Erythroblast (primary cell): ENCODE results near the gene ADGRD2.
"Not testable (repeated sequence)": the region's sequence is repeated elsewhere in the genome, so short reads cannot be mapped to it uniquely, and the experiment has no call there.

Experiments used
- DNase-seq, 2 experiments: peaks; one replicate each; lab custom pipeline; 2025; lab: John Stamatoyannopoulos, UW
- GATA1 ChIP-seq: IDR thresholded peaks from 2 replicates; pipeline ENCODE4 v1.6.1; 2011; ENCODE audit warnings: low read depth, mild to moderate bottlenecking, control low read depth, low read length, moderate library complexity
- POLR2A ChIP-seq: IDR thresholded peaks from 2 replicates; pipeline ENCODE4 v1.6.1; 2011; ENCODE audit warnings: mild to moderate bottlenecking, low read length

The ADGRD2 gene

DNA sequence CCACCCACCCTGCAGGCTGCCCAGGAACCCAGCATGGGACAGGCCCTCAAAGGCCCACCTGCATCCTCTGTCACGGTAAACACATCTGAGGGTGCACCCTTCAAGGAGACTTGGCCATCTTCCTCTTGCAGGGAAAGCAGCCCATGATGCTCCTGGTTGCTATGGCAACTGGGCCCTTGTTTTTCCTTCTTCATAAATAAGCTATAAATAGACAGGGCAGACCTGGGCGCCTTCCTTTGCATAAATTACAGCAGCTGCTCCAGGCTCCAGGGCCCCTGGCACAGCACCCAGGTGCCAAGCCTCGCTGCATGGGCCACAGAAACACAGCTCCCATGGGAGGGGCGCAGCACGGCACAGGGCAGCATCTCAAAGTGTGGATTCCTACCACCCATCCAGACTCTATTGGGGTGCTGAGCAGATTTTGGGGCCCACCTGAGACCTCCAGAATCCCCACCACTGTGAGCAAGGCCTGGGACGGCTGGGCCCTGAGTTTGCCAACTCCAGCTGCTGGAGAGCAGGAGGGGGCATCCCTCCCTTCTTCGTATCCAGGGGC lies 29.2 kb upstream of the ADGRD2 start:
- peak; percentile 7 to 20 for DNase-seq
- no peak for TF ChIP-seq POLR2A
- no peak for TF ChIP-seq GATA1

DNA sequence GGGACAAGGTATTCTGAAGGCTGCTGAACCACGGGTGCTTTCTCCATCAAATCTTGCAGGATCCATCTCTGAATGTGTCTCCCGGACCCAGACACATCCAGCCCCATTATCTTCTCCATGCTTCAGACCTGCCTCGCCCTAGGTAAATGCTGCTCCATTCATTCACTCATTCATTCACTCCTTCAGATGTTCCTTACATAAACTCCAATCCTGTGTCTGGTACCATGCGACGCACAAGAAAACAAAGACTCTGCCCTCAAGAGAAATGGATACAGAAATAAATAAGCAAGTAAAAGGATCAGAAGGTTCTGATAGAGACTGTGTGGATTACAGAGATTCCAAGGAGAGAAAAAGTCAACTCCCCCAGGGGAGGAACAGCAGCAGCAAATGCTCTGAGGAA lies 27.1 kb upstream of the ADGRD2 start:
- no peak for TF ChIP-seq POLR2A
- no peak for TF ChIP-seq GATA1
- no peak for DNase-seq

DNA sequence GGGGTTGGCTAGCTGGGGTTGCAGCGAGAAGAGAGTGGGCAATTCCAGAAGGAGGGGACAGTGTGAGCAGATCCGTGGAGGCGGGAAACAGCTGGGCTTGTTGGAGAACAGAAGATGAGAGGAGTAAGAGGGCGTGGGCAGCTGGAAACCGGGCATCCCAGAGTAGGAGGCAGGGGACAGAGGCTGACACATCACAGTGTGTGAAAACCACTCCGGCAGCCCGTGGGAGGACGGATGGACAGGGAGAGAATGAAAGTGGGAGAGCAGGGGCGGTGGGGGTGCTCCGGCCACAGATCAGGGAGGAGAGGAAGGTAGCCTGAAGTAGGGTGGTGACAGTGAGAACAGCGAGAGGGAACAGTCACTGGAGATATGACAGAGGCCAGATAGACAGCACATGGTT lies 26.7 kb upstream of the ADGRD2 start:
- DNase-seq, result no peak
- TF ChIP-seq GATA1 (no peak), POLR2A (no peak)

DNA sequence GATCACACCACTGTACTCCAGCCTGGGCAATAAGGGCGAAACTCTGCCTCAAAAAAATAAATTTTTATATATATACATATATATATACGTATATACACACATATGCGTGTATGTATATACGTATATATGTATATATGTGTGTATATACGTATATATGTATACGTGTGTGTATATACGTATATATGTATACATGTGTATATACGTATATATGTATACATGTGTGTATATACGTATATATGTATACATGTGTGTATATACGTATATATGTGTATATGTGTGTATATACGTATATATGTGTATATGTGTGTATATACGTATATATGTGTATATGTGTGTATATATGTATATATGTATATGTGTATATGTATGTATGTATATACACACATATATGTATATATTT lies 24.5 kb upstream of the ADGRD2 start:
- not testable (repeated sequence) for DNase-seq

DNA sequence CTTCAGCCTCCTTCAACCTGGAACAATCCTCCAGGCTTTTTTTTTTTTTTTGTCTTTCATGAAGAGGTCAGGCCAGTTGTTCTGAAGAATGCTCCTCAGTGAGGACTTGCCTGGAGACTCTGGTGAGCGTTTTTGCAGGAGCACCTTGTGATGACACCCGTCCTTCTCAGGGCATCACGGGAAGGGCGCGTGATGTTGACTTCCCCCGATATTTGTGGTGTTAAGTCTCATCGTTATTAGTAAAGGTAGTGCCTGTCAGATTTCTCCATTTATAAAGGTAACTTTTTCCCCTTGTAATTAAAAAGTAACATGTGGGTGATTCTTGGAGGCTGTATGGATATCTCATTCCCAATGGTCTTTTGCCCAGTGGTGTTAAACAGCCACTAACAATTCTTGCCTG lies 23.9 kb upstream of the ADGRD2 start:
- TF ChIP-seq POLR2A, result no peak
- no peak for TF ChIP-seq GATA1

DNA sequence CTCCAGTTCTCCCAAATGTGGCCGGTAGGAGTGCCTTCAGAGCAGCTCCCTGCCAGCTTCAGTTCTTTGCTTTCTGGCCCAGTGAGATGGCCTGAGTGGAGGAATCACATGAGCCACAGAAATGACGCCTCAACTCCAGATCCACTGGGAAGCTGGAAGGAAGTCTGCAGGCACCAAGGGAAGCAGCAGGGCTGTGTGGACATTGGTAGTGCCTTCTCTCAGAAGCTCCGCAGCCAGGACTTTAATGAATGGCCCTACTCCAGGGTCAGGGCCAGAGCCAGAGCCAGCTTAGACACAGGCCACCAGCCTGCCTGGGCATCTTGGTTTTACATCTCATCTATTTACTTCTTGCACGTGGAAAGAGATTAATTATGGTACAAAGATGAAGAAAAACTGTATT lies 23.0 kb upstream of the ADGRD2 start:
- no peak for DNase-seq
- TF ChIP-seq POLR2A (no peak), GATA1 (no peak)

More for the DNA sequence above, 23.9 kb upstream of the ADGRD2 start:
- no peak for DNase-seq

DNA sequence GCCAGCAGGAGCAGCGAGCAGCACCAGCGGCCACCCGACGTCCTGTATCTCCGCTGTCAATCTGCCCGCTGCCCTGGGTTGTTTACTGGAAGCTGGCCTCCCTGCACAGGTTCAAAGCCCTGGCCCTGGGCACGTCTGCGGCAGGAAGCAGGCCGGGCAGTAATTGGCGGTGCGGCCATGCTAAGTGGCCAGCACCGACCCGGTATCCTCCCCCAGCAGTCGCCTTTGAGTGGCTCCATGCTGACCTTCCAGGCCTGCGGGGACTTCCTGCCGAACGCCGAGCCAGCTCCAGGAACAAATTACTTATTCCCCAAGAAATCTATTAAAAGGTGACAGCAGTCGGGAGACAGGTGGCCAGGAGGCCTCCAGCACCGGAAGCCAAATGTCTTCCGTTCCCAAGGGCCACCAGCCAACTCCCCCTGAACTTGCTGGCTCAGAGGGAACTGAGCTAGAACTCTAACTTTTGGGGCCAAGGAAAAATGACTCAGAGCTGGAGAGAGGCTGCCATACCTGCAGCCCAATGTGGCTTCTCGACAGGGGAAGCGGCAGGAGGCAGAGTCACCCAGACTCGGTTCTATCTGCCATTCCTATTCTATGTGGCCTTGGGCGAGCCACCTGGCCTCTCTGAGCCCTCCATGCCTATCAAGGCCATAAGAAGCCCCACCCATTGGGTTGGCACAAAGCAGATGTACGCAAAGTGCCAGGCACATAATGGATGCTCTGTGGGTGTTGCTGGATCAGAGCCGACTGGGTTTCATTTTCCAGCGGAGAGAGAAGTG lies 21.3 kb upstream of the ADGRD2 start:
- DNase-seq, result no peak
- TF ChIP-seq POLR2A, result no peak
- no peak for TF ChIP-seq GATA1

DNA sequence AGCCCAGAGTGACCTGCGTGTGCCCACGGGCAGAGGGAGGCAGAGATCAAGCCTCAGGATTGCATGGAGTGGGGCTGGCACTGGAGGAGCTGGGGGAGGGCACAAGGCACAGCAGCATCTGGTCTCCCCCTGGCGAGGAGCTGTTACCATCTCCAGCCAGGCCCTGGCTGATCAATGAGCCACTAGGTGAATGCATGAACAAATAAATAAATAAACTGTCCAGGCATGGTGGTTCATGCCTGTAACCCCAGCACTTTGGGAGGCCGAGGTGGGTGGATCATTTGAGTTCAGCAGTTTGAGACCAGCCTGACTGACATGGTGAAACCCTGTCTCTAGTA lies 20.8 kb upstream of the ADGRD2 start:
- DNase-seq, result no peak
- TF ChIP-seq POLR2A (no peak), GATA1 (no peak)

DNA sequence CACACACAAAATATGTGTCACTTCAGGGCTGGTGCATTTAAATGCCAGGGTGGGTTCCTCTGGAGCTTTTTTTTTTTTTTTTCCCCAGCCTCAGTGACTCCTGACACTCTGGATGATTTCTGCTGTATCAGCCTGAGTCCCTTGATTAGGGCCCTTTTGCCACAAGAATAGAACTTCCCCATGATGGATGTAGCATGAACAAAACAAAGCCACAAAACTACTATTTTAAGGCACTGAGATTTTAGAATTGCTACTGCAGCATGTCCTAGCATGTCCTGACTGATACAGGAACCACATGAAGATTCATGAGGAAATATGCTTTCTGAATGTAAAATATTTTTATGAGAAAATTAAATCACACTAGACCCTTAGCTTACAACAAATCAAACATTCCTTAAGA lies 13.9 kb upstream of the ADGRD2 start:
- TF ChIP-seq POLR2A, result no peak
- no peak for TF ChIP-seq GATA1
- no peak for DNase-seq

DNA sequence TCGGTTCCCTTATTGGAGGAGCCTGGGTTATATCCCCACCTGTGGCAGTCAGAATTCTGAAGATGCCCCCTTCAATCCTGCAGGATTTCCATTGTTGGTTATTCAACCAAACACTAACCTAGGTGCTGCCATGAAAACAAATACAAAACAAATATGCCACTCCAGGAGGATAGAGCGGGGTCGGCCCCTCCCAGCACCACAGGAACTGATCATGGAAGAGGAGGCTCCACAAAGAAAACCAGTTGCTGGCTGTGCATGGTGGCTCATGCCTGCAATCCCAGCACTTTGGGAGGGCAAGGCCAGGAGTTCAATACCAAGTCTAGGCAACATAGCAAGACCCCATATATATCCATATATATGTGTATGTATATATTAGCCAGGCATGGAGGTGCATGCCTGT lies 13.2 kb upstream of the ADGRD2 start:
- no peak for TF ChIP-seq GATA1
- TF ChIP-seq POLR2A, result no peak
- no peak for DNase-seq

DNA sequence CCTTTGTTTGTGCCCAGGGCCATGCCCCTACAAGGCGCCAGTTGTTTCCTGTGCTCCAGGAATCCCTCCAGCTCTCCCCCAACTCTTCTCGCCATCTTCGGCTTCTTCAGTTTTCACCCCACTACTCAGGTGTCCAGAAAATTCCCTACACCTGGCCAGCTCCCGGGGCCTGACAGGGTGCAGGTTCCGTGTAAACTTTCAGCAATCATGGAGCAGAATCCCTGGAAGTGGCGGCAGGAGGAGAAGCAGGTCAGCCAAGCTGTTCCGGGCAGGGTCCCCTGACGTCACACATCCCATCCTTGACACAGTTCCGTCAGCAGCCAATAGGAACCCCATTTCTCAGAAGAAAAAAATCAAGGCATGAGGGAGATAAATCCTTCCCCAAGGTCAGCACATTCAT lies 12.2 kb upstream of the ADGRD2 start:
- DNase-seq, result no peak
- TF ChIP-seq GATA1 (no peak), POLR2A (no peak)

DNA sequence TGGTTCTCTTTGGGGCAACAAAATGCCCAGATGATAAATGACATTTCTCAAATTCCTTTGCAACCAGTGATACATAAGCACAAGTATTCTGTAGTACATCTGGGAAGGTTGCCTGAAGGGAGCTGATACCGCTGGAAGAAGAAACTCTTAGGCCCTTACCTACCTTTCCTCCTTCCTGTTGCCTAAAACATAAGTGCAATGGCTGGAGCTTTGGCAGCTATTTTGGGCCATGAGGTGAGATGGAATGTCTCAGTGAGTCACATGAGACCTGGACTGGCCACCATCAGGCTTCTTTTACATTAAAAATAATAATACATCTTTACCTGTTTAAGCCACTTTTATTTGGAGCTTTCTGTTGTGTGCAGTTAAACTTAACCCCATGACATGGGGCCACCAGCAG lies 11.2 kb upstream of the ADGRD2 start:
- DNase-seq, result no peak
- TF ChIP-seq POLR2A, result no peak
- no peak for TF ChIP-seq GATA1

DNA sequence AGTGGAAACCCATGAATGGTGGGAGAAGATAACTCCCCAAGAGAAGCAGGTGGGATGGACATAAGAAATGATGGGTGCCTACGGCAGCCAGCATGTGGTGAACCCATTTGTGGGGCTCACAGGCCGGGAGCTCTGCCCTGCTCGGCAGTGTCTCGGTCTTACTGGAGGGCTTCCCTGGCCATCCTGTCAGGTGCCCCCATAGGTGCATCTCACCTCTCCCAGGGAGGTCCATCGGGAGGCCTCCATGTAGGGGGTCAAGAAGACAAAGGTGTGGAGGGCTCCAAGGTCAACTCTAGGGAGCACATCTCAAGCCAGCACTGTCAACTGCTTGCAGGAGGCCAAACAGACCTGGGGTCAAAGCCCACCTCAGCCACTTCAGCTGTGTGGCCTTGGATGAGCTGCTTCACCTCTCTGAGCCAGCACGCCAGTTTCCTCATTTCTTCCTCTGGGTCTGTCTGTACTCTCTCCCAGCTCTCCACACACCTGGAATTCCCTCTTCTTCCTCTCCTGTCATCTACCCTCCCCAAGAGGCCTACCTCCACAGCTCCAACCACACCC lies 10.5 kb upstream of the ADGRD2 start:
- TF ChIP-seq POLR2A (no peak), GATA1 (no peak)
- no peak for DNase-seq

DNA sequence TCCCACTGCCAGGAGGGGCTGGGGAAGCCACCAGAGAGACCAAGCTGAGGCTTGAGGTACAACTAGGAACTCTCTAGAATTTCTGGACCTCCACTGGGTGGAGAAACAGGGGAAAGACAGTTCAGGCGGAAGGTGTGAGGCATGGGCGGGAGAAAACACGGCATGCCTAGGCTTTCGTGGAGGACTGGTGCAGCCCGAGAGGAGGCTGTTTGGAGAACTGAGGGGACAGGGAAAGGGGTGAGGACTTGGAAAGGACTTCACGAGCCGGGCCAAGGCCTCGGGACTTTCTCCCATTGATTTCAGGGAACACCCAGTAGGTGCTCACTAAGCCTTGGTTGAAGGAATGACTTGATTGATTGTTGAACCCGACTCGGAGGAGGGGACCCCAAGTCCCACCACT lies 9.5 kb upstream of the ADGRD2 start:
- DNase-seq, result no peak
- TF ChIP-seq GATA1, result no peak
- no peak for TF ChIP-seq POLR2A

DNA sequence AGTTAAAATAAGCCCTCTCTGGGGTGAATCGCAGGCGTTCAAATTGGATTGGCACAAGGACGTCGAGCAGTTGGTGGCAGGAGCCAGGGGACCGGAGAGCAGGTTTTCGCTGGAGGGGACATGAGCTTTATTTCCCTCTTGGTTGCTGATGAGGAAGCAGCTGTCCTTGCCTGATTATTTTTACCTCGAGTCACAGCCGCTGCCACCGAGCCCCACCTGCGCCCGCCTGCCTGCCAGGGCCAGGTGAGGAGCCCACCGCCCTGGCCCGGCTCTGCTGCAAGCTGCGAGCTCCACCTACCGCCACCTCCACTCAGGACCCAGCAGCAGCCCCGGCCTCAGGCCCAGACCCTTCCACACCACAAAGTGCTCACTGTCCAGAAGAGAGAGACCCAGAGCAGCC lies 9.0 kb upstream of the ADGRD2 start:
- no peak for DNase-seq
- no peak for TF ChIP-seq POLR2A
- no peak for TF ChIP-seq GATA1

DNA sequence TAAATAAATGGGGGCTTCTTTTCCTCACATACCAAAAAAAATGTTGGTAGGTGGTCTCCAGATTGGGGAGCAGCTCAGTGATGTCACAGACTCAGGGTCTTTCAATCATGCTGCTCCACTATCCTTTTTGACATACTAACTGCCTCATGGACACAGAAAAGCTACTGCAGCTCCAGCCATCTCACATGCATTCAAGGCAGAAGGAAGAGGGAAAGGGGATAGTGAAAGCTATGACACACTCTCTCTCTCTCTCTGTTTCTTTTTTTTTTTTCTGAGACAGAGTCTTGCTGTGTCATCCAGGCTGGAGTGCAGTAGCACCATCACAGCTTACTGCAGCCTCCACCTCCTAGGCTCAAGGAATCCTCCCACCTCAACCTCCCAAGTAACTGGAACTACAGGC lies 7.9 kb upstream of the ADGRD2 start:
- TF ChIP-seq POLR2A (no peak), GATA1 (no peak)
- no peak for DNase-seq
